Measurements from ENCODE around the gene NATD1.

The NATD1 gene

DNA sequence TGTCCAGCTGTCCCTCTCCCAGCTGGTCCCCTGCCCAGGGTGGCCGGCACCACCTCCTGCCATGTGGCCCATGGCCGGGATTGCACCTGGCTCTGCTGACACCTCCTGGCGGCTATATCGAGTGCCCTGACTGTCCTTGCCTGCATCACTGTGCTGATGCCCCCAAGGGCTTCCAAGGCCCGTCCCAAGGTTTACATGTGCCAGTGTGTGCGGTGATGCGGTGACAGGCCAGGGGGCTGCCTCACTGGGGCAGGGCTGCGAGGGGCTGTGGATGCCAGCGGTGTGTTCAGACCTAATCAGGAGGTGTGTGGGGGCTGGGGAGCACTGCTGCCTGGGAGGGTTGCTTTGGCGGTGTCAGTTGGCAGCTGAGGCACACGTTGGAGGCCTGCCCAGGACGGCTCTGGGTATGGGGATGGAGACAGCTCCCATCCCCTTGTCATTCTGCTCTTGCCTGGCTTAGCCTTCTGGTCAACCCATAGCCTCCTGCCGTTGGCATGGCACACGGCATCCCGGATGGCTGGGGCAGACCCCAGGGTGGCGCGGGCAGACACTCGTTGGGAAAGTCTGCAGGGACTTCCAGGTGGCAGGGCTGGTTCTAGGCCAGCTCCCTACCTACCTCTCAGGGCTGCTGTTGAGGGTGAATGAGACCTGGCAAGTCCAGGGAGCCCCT, 36.8 kb upstream of the NATD1 start:
- no peak for DNase-seq

- DNase-seq: no peak
These were observed 36.1 kb upstream of the NATD1 start for GRCh38 chr17:21289175-21289901.

DNA sequence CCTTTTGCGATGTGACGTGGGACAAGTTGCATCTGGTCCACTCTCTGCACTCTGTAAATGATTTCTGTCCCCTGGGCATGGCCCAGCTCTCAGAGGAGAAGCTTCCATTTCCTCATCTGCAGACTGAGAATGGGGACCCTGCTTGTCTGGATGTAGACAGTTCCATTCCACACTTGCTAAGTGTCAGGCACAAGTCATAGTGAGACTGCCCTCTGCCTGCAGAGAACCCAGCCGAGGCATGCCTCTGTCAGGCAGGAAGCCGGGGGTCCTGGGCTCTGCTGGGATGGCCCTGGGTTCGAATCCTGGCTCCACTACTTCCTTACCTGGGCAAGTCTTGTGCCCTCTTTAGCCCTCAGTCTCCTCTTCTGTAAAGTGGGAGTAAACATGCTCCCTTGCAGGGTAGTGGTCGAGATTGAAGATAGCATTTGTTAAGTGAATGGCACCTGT, 35.4 kb upstream of the NATD1 start:
- peak; percentile 78 for DNase-seq

- peak; percentile 99 for DNase-seq
These were observed 34.7 kb upstream of the NATD1 start for GRCh38 chr17:21287703-21288449.

DNA sequence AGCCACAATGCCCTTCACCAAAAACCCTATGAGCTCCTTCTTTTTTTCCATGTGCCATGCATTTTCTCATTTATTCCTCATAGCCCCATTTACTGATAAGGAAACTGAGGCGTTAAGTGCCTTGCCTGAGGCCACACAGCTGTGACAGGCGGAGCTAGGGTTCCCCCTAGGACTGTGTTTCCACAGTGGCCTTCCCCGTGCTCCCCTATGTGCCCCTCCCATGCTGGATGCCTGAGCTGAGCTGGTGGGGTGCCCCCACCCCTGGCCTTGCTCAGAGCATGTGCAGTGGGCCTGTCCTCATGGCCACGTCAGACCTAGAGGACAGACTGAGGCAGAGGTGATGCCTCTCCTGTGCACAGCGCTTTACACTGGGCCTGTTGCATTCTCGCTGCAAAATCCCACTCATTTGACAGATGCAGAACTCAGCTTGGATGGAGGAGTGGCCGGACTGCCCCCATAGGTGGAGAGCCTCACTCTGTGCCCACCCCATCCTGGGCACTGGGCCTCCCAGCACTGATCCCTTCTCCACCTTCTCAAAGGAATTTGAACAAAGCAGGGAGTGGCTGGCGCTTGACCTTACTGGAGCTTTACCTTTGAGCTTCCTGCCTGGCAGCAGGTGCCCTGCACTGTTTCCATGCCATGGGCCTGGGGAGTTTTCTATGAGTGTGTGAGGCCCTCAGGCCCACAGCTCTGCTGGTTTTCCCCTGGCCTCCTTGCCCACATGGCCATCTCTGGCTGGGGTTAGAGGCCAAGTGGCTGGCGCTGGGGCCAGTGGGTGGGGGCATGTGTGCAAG, 33.9 kb upstream of the NATD1 start:
- peak; percentile 69 for DNase-seq

- DNase-seq: no peak
These were observed 33.0 kb upstream of the NATD1 start for GRCh38 chr17:21286066-21286770.

DNA sequence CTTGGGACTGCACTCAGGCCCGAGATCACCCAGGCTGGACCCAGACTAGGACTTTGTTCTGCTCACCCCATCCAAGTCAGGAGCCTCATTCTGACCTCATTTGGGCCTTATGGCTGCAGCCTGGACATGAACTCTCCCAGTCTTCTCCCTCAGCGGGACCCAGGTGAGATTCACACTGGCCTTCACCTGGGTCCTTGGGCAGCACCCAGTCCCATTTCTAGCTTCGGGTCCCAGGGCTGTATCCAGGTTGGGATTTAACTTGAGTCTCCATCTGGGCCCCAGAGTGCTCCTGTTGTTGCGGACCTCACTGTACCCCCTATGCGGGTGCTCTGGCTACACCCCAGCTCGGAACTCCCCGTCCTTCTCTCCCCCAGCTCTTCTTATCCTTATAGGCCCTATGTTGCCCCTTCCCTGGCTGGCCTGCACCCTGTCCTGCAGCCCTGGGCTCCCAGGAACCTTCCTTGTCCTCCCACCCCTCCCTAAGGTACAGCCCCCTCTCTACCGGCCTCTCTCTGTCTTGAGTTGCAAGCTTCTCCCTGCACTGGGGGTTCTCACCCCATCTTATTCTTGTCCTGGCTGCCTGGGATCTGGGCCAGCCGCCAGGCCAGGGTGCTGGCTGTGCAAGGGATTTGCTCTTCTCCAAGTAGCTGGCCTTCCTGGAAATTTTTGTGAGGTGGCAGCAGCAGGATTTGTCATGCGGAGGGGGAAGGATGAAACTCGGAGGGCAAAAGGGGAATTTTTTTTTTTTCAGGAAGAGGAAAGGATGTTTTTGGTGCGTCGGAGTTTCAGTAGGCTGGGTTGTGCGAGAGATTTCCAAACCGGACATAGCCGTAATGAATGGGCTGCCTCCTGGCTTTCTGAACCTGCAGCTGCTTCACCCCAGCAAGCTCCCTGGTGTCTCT, 32.2 kb upstream of the NATD1 start:
- no peak for DNase-seq

GRCh38 chr17:21284319-21285163, 31.3 kb upstream of the NATD1 start, which contains the start of gene MAP2K3:
Gene MAP2K3 (plus strand): TSS chr17:21284711. CDS start chr17:21284921, 210 bp downstream.
- peak; percentile 99 for DNase-seq

DNA sequence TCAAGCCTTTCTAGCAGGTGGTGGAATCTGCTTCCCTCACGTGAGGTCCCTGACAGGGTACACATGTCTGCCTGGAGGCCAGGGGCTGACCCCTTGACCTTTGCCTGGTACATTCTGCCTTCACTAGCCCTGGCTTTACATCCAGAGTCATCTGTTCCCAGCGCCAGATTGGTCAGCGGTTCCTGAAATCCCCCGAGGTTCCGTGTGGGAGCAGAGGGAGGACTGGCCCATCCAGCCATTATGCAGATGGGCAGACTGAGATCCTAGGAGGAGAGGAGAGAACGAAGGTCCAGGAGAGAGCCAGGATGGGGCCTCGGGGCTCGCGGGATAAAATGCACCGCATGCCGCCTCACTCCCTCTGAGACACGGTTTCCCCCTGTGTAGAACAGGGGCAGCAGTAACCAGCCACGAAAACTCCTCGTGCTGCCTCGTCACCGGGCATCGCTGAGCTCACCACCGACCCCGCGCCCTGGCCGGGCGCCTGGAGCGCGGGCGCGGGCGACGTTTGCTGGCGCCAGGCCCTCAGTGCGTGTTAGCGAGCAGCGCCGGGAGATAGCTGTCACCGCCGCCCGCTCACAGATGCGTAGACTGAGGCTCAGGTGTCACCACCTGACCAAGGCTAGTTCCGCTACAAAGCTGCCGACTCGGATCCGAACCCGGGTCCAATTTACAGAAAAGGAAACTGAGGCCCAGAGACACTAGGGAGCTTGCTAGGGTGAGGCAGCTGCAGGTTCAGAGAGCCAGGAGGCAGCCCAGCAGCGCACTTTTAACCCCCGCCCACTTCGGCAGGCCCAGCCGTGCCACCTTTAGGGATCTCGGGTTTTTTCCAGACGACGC, 30.5 kb upstream of the NATD1 start:
- DNase-seq: no peak

GRCh38 chr17:21282850-21283249, 29.6 kb upstream of the NATD1 start:
- no peak for DNase-seq

DNA sequence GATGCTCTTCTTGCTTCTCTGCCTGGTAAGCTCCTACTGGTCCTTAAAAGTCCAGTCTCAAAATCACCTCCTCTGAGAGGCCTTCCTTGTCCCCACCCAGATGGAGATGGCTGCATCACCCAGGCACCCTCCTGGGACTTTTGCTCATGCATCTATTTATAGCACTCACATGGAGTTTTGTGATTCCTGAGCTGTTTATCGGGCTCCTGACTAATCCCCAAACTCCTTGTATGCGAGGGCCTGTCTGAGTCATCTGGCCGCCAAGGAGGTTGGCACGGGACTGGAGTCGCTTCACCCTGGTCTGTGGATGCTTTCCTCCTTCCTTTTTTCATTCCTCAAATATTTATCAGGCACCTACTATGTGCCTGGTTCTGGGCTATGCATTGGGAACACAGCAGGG, 29.0 kb upstream of the NATD1 start:
- DNase-seq: no peak

- DNase-seq: peak; percentile 96
These were observed 26.9 kb upstream of the NATD1 start for GRCh38 chr17:21280081-21280518.

GRCh38 chr17:21279582-21279981, 26.4 kb upstream of the NATD1 start:
- no peak for DNase-seq

DNA sequence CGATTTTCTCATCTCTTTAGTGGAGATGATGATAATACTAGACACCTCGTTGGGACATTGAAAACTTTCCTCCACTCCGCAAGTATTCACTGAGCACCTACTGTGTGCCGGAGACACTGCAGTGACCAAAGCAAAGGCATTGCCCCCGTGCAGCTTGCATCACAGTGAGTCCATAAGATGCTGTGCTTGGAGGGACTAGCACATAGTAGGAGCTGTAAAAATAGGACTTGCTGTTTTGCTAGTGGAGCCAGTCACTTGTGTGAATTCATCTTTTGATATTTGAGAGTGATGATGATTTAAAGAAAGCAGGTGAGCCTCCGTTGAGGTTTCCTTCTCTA, 26.0 kb upstream of the NATD1 start:
- DNase-seq: no peak

DNA sequence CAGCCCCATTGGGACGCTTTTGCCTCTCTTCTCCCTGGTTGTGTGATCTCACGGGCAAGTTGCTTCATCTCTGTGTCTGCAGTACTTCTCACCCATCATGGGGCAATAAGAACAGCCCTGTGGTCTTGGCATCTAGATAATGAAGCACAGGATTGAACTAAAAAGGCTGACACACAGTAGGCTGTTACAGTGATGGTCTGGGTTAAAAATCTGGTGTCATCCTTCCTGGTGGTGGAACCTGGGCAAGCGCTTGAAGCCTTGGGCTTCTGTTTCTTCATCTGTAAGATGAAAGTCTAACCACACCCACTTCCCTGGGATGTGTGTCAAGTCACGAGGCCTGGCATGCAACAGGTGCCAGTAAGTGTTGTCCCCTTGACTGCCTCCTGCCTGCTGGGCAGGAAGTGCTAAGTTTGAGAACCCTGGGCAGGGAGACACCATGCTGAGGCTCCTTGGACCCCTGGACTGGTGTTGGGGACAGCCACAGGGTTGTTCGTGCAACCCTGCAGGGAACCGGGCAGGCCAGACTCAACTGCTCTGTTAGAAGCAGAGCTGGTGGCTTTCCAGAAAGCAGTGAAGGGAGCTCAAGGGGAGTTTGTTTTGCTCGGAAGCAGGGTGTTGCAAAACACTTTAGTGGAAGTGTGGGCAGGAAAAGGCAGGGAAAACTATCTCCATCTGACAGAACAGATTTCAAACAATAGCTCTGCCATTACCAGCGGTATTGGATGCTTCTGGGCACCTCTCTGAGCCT, 25.4 kb upstream of the NATD1 start:
- peak; percentile 79 for DNase-seq

DNA sequence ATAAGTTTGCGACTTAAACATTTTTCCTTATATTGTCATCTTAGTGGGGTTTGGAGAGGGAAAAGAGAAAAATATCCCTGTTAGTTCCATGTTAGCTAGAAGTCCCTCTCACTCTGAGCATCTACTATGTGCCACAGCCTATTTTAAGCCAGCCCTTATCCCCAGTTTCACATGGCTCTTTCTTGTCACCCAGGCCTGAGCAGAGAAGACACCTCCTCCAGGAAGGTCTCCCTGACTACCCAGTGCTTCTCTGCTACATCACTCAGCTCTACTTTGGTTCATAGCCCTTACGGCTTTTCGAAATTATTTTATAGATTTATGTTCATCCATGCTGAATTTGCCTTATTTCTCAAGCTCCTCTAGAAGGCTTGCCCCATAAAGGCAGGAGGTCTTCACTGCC, 24.1 kb upstream of the NATD1 start:
- DNase-seq: no peak

- no peak for DNase-seq
These were observed 23.0 kb upstream of the NATD1 start for GRCh38 chr17:21276264-21276588.

DNA sequence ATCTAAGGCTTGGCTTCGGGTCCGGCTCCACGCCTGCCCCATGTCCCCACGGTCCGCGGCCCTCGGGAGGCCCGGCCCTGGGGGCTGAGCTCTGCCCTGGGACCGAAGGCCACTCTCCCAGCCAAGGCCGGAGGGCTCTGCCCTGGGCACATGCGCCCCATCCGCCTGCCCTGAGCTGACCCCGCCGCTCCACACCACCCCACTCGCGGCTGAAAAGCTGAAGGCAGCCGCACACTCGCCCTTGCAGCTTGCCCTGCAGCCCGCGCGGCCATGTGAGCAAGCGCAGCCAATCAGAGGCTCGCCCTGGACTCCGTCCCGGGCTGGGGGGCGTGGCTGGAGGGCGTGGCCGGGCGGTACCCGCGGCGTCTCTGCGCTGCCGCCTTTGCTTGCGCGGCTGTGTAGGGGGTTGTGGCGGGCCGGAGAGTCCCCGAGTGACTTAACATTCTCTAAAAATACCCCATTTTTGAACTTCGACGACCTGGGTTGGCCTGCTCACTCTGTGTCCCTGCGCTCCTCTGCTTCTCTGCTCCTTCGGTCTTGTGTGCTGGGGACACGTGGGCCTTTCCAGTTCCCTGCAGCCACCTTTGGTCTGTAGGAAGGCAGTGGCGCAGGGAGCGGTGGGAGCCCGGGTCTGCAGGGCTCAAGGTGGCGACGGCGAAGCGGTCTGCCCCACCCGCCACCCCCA, 22.5 kb upstream of the NATD1 start:
- DNase-seq: peak; percentile 99

Data from activated effector memory CD4-positive, alpha-beta T cell treated with anti-CD3 and anti-CD28 coated beads, Interleukin-2, amount 50 U/mL, for 16 hours (primary cell).